ENCODE data around the gene CCDC88A. TPM values are rescaled to one million over a fixed set of nuclear protein-coding genes. Genes with fewer than 3 reads are reported as not detected.

The CCDC88A gene
- total RNA-seq, 3 donors from 2014 or later: 7.0 to 29.7 (median 14.4) TPM

GRCh38 chr2:55311444-55311870 lies 108.2 kb downstream of the CCDC88A start:
- Histone ChIP-seq H3K4me3 (no peak overlapping the region), H3K4me1 (ENCODE audit: low read depth) (no peaks in the 10 kb centered on the region), H3K9me3 (no peaks in the 10 kb centered on the region), H3K36me3 (ENCODE audit: low read depth) (no peaks in the 10 kb centered on the region)
- intact Hi-C loops (cut with DNase I, micrococcal nuclease): no loop called here
- no peak for DNase-seq
- no peak for ATAC-seq
- TF ChIP-seq CTCF (IDR thresholded peaks at IDR 0.05): no peak

- H3K9me3 ChIP-seq: no peaks in the 10 kb centered on the region
- H3K4me3 ChIP-seq: no peak overlapping the region
- no peak for DNase-seq
- no peaks in the 10 kb centered on the region for H3K4me1 ChIP-seq (ENCODE audit: low read depth)
- no peaks in the 10 kb centered on the region for H3K36me3 ChIP-seq (ENCODE audit: low read depth)
- intact Hi-C loops (cut with DNase I, micrococcal nuclease): no loop called here
- TF ChIP-seq CTCF (IDR thresholded peaks at IDR 0.05): no peak
- ATAC-seq: no peak
Observed at GRCh38 chr2:55309446-55309845, 110.2 kb downstream of the CCDC88A start.

GRCh38 chr2:55302241-55302640 lies 117.4 kb downstream of the CCDC88A start:
- Histone ChIP-seq H3K36me3 (ENCODE audit: low read depth) (no peaks in the 10 kb centered on the region), H3K9me3 (no peaks in the 10 kb centered on the region), H3K4me1 (ENCODE audit: low read depth) (no peaks in the 10 kb centered on the region), H3K4me3 (no peak overlapping the region)
- ATAC-seq (no peak), DNase-seq (no peak)
- intact Hi-C loops (cut with DNase I, micrococcal nuclease): no loop called here
- no peak for TF ChIP-seq CTCF (IDR thresholded peaks at IDR 0.05)

GRCh38 chr2:55301277-55301676 lies 118.4 kb downstream of the CCDC88A start:
- Histone ChIP-seq H3K9me3 (no peaks in the 10 kb centered on the region), H3K4me3 (no peak overlapping the region), H3K4me1 (ENCODE audit: low read depth) (no peaks in the 10 kb centered on the region), H3K36me3 (ENCODE audit: low read depth) (no peaks in the 10 kb centered on the region)
- no peak for DNase-seq
- TF ChIP-seq CTCF (IDR thresholded peaks at IDR 0.05): no peak
- intact Hi-C loops (cut with DNase I, micrococcal nuclease): no loop called here
- no peak for ATAC-seq

- DNase-seq (no peak), ATAC-seq (no peak)
- no peak for TF ChIP-seq CTCF (IDR thresholded peaks at IDR 0.05)
- H3K4me3 ChIP-seq: no peak overlapping the region
- H3K4me1 ChIP-seq (ENCODE audit: low read depth): no peaks in the 10 kb centered on the region
- H3K36me3 ChIP-seq (ENCODE audit: low read depth): no peaks in the 10 kb centered on the region
- no peaks in the 10 kb centered on the region for H3K9me3 ChIP-seq
- intact Hi-C loops (cut with DNase I, micrococcal nuclease): no loop called here
Observed at GRCh38 chr2:55296393-55296792, 123.3 kb downstream of the CCDC88A start.

- Histone ChIP-seq H3K4me3 (no peak overlapping the region), H3K9me3 (no peaks in the 10 kb centered on the region), H3K36me3 (ENCODE audit: low read depth) (no peaks in the 10 kb centered on the region), H3K4me1 (ENCODE audit: low read depth) (peaks cover 8% of the 10 kb centered on the region)
- no peak for TF ChIP-seq CTCF (IDR thresholded peaks at IDR 0.05)
- DNase-seq (no peak), ATAC-seq (no peak)
- intact Hi-C loops (cut with DNase I, micrococcal nuclease): no loop called here
Observed at GRCh38 chr2:55283083-55283482, 136.6 kb downstream of the CCDC88A start.

Measured in mucosa of descending colon (tissue), 3 donors.